Measurements from ENCODE around the gene RMND5A.

Gene RMND5A

DNA sequence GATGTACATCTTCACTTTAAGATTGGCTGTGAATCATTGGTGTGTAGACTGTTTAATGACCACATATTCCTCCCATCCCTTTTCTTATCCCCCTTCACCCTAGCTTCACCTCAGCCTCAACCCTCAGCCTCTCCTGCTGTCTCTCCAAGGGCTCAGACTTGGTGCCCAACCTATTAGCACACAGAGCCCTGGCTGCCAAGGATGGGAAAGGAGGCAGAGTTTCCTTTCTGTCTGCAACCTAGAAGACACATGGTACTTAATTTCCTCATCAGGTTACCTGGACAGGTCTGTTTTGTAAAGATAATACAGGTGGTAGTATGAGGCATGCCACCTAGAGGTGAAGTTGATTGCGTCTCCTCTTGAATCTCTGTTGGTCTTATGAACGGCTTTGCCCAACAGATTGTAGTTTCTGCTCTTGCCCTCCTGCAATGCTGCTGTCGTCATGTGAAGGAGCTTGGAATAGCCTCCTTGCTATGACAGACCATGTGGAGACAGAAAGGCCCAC, 44.5 kb upstream of the RMND5A start:
- POLR2A ChIA-PET (ENCODE audit: low non-redundant PET), result no interaction called here

DNA sequence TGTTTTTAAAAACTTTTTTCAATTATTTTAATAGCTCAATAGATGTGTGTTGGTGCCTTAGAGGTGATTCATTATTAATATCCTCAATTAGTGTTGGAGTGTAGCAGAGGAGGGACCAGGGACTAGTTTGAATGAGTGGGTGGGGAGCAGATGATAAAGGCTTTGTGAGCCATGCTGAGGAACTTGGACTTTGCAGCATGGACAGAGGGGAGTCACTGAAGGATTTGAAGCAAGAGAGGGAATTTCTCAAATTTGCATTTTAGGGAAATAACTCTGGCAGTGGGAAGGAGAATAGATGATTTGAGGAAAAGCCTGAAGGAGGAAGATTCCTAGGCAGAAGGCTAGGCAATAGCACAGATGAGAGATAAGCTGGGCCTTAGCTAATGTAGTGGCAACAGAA, 42.3 kb upstream of the RMND5A start:
- no peak for DNase-seq (ENCODE audit: low spot score)
- POLR2A ChIA-PET (ENCODE audit: low non-redundant PET), result no interaction called here
- CTCF ChIA-PET, result no interaction called here
- TF ChIP-seq, protein P1, sequence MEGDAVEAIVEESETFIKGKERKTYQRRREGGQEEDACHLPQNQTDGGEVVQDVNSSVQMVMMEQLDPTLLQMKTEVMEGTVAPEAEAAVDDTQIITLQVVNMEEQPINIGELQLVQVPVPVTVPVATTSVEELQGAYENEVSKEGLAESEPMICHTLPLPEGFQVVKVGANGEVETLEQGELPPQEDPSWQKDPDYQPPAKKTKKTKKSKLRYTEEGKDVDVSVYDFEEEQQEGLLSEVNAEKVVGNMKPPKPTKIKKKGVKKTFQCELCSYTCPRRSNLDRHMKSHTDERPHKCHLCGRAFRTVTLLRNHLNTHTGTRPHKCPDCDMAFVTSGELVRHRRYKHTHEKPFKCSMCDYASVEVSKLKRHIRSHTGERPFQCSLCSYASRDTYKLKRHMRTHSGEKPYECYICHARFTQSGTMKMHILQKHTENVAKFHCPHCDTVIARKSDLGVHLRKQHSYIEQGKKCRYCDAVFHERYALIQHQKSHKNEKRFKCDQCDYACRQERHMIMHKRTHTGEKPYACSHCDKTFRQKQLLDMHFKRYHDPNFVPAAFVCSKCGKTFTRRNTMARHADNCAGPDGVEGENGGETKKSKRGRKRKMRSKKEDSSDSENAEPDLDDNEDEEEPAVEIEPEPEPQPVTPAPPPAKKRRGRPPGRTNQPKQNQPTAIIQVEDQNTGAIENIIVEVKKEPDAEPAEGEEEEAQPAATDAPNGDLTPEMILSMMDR (conservative IDR thresholded peaks at IDR 0.05; ENCODE audit: low read depth), result no peak
- no peak overlapping the region for H3K27ac ChIP-seq

More for the DNA sequence above, 44.5 kb upstream of the RMND5A start:
- no peak overlapping the region for H3K27ac ChIP-seq
- peak; percentile 16 for DNase-seq (ENCODE audit: low spot score)
- CTCF ChIA-PET, result interaction anchor here (0.6 kb wide), 1 partner anchor 115 kb away, joined by 4 read pairs; the partner anchor contains the start of gene CD8A
- TF ChIP-seq, protein P1 (conservative IDR thresholded peaks at IDR 0.05; ENCODE audit: low read depth), result no peak

DNA sequence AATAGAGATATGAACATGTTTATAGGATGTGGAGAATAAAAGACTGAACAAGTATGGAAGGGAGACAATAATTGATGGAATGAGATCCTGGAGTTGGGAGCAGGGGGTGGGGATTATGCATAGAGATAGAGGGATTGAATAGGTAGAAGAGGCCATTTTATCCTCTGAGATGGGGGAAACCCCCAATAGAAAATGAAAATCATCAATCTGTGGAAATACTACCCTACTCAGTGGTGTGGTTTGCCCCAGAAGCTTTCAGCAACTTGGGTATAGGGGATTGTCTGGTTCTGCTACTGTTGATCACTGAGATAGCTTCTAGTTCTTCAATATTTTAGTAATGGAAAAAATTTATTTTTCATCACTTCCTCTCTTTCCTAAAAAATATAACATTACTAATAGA, 41.1 kb upstream of the RMND5A start:
- no peak for DNase-seq (ENCODE audit: low spot score)
- TF ChIP-seq, protein P1 (conservative IDR thresholded peaks at IDR 0.05; ENCODE audit: low read depth), result no peak
- ChIA-PET POLR2A (ENCODE audit: low non-redundant PET) (no interaction called here), CTCF (no interaction called here)
- H3K27ac ChIP-seq, result no peak overlapping the region

DNA sequence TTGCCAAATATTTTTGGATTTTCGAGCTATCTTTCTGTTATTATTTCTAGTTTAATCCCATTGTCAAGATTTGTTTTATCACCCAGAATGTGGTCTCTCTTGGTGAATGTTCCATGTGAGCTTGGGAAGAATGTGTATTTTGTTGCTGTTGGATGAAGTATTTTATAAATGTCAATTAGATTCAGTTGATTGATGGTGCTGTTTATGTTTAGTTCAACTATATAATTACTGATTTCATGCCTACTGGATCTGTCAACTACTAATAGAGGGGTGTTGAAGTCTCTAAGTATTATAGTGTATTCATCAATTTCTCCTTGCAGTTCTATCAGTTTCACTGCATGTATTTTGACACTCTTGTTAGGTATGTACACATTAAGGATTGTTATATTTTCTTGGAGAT, 34.7 kb upstream of the RMND5A start:
- CTCF ChIA-PET, result interaction anchor here (0.6 kb wide), 1 partner anchor 21 kb away, joined by 4 read pairs; no protein-coding TSS in a partner anchor
- TF ChIP-seq, protein P1 (conservative IDR thresholded peaks at IDR 0.05; ENCODE audit: low read depth), result no peak
- POLR2A ChIA-PET (ENCODE audit: low non-redundant PET), result no interaction called here
- DNase-seq (ENCODE audit: low spot score), result no peak
- H3K27ac ChIP-seq, result no peak overlapping the region

DNA sequence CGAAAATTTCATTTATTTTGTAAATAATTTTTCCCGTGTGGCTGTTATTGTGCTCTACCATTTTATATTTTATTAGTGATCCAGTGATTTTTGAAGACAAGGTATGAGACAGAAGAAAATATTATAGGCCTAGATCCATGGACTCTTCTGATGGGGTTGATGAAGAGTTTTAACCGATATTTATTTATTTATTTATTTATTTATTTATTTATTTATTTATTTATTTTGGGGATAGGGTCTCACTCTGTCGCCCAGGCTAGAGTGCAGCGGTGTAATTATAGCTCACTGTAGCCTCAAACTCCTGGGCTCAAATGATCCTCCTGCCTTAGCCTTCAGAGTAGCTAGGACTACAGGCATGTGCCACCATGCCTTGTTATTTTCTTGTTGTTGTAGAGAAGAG, 33.6 kb upstream of the RMND5A start:
- ChIA-PET CTCF (interaction anchor here (0.6 kb wide), 1 partner anchor 389 kb away, joined by 4 read pairs; no protein-coding TSS in a partner anchor), POLR2A (ENCODE audit: low non-redundant PET) (no interaction called here)

DNA sequence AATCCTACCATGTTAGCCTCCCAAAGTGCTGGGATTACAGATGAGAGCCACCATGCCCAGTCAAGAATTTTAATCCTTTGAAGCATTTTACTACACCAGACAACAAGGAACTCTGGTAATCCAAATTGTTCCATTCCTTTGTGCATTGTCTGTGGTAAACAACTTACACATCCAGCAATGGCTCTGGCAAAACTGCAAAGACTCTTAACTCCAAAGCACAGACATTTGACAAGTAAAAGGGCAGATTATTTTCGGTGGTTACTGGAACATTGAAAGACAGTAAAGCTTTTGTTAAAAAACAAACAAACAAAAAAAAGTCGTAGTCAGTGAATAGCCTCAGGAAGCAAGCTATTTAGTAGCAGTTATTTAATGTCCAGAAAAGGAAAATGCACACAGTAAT, 33.2 kb upstream of the RMND5A start:
- no peak overlapping the region for H3K27ac ChIP-seq
- no peak for DNase-seq (ENCODE audit: low spot score)
- ChIA-PET POLR2A (ENCODE audit: low non-redundant PET) (no interaction called here), CTCF (interaction anchor here (0.6 kb wide), 1 partner anchor 388 kb away, joined by 4 read pairs; no protein-coding TSS in a partner anchor)
- TF ChIP-seq, protein P1 (conservative IDR thresholded peaks at IDR 0.05; ENCODE audit: low read depth), result no peak

More for the DNA sequence above, 33.6 kb upstream of the RMND5A start:
- no peak for DNase-seq (ENCODE audit: low spot score)
- TF ChIP-seq, protein P1 (conservative IDR thresholded peaks at IDR 0.05; ENCODE audit: low read depth), result no peak
- H3K27ac ChIP-seq, result no peak overlapping the region

Measured in RWPE1 (cell line).